HepG2 (cell line): ENCODE data around the gene TUBA4B. TPM values are rescaled to one million over a fixed set of nuclear protein-coding genes. Genes with fewer than 3 reads are reported as not detected.

Experiments
- ATF3 ChIP-seq: sonication (generic); formaldehyde crosslinking; IDR thresholded peaks from 2 replicates; pipeline ENCODE4 v1.4.0; 2020; ENCODE audit warnings: missing genetic modification reagents
- HMGXB4 ChIP-seq, 2 experiments: sonication (generic) in 1 of 2; formaldehyde crosslinking in 1 of 2; IDR thresholded peaks; 2 replicates each; pipeline versions ENCODE4 v1.4.0 to v1.6.1; 2018 to 2020; ENCODE audit warnings: missing genetic modification reagents in 2 of 2, borderline replicate concordance in 1 of 2, low read depth in 1 of 2, mild to moderate bottlenecking in 1 of 2, missing biosample characterization in 1 of 2
- IKZF5 ChIP-seq: IDR thresholded peaks from 2 replicates; pipeline ENCODE4 v1.6.1; 2018; ENCODE audit warnings: missing genetic modification reagents, mild to moderate bottlenecking, missing compliant biosample characterization
- KDM1A ChIP-seq: IDR thresholded peaks from 2 replicates; pipeline ENCODE4 v1.6.1; 2016; ENCODE audit warnings: missing compliant biosample characterization
- PHF8 ChIP-seq: sonication (generic); formaldehyde crosslinking; IDR thresholded peaks from 2 replicates; pipeline ENCODE4 v1.5.0; 2020; ENCODE audit warnings: missing genetic modification reagents
- POLR2AphosphoS5 ChIP-seq: IDR thresholded peaks from 2 replicates; pipeline ENCODE4 v1.6.1; 2012; ENCODE audit warnings: low read depth, low read length
- THAP9 ChIP-seq: sonication (generic); formaldehyde crosslinking; IDR thresholded peaks from 2 replicates; pipeline ENCODE4; 2020; ENCODE audit warnings: missing genetic modification reagents, mild to moderate bottlenecking, borderline replicate concordance
- THYN1 ChIP-seq: sonication (generic); formaldehyde crosslinking; IDR thresholded peaks from 2 replicates; pipeline ENCODE4 v1.8.1; 2023; ENCODE audit warnings: low read depth, mild to moderate bottlenecking, moderate library complexity, missing genetic modification reagents, borderline replicate concordance
- ZBTB37 ChIP-seq: sonication (generic); formaldehyde crosslinking; IDR thresholded peaks from 2 replicates; pipeline ENCODE4 v1.4.0; 2020; ENCODE audit warnings: mild to moderate bottlenecking, missing genetic modification reagents
- ZC3H13 ChIP-seq: sonication (generic); formaldehyde crosslinking; IDR thresholded peaks from 2 replicates; pipeline ENCODE4 v1.8.1; 2023; ENCODE audit warnings: mild to moderate bottlenecking, missing genetic modification reagents, moderate library complexity
- ZEB1 ChIP-seq: IDR thresholded peaks from 2 replicates; pipeline ENCODE4 v1.6.1; 2012; ENCODE audit warnings: mild to moderate bottlenecking, low read depth, inconsistent platforms; ENCODE audit not compliant: insufficient replicate concordance
- ZHX2 ChIP-seq, 2 experiments: sonication (generic) in 1 of 2; formaldehyde crosslinking in 1 of 2; IDR thresholded peaks; 2 replicates each; pipeline versions ENCODE4 v1.6.1 to v1.9.0; 2014 to 2022; ENCODE audit warnings: antibody characterized with exemption in 1 of 2, borderline replicate concordance in 1 of 2, inconsistent platforms in 1 of 2, low read depth in 1 of 2, missing genetic modification reagents in 1 of 2
- ZKSCAN8 ChIP-seq: IDR thresholded peaks from 2 replicates; pipeline ENCODE4 v1.6.1; 2016; ENCODE audit warnings: borderline replicate concordance, missing genetic modification reagents, missing compliant biosample characterization
- ZNF674 ChIP-seq: sonication (generic); formaldehyde crosslinking; IDR thresholded peaks from 2 replicates; pipeline ENCODE4 v1.5.0; 2020; ENCODE audit warnings: low read depth, mild to moderate bottlenecking, missing genetic modification reagents
- polyA plus RNA-seq, 8 experiments: library from polyadenylated mRNA; depleted of rRNA in 3 of 8; stranded (reverse) in 7 of 8; unstranded in 1 of 8; fragments of >200 nt; fragmentation: Illumina TruSeq in 4 of 8; extraction: Trizol in 4 of 8; gene quantifications; 2 replicates each; pipeline versions ENCODE4 v1.2.1 to v1.2.3, GENCODE V29; 2011 to 2016; ENCODE audit warnings: low read depth in 4 of 8, missing spikeins in 1 of 8, mixed read lengths in 1 of 8; ENCODE audit not compliant: insufficient read depth in 1 of 8
- total RNA-seq, 5 experiments: library from RNA; depleted of rRNA; stranded (reverse); fragments of >200 nt; fragmentation: Illumina TruSeq; extraction: Trizol; gene quantifications; 2 replicates each; pipeline ENCODE4 v1.2.3, GENCODE V29; 2016; ENCODE audit warnings: low read depth in 1 of 5

The TUBA4B gene
- total and polyA plus RNA-seq, 2 of the 13 experiments (the other 11 are each of a cell fraction or from before 2014, with no cell fraction given): 0.18 to 0.22 TPM

GRCh38 chr2:219218217-219218731 lies 34.8 kb upstream of the TUBA4B start (continued):
- TF ChIP-seq ZC3H13 (CRISPR knock-in tag): no peak
- TF ChIP-seq IKZF5: no peak; the same call in 1 of the 2 replicates
- TF ChIP-seq ZNF674: no peak
- no peak for TF ChIP-seq HMGXB4 (CRISPR knock-in tag; IDR thresholded peaks at IDR 0.05; ENCODE audit: borderline replicate concordance in 1 of 2, low read depth in 1 of 2)
- no peak for TF ChIP-seq ZHX2 (IDR thresholded peaks at IDR 0.05; ENCODE audit: low read depth)
- TF ChIP-seq ZHX2 (CRISPR knock-in tag; IDR thresholded peaks at IDR 0.05; ENCODE audit: borderline replicate concordance): no peak
- no peak for TF ChIP-seq ZBTB37 (CRISPR knock-in tag)
- peak; percentile 89; the same call in 1 of the 2 replicates for TF ChIP-seq THAP9 (CRISPR knock-in tag)
- no peak for TF ChIP-seq ATF3 (CRISPR knock-in tag)
- TF ChIP-seq POLR2AphosphoS5: no peak
- no peak for TF ChIP-seq KDM1A (CRISPR knock-in tag)
- no peak for TF ChIP-seq THYN1 (CRISPR knock-in tag)
- no peak for TF ChIP-seq PHF8 (CRISPR knock-in tag)
- TF ChIP-seq ZKSCAN8 (CRISPR knock-in tag): no peak
- no peak for TF ChIP-seq ZEB1
